Panc1 (cell line): ENCODE measurements around the gene CNPY4.

Experiments
- POLR2AphosphoS5 ChIP-seq: IDR thresholded peaks from 2 replicates; pipeline ENCODE4 v1.6.1; 2012; ENCODE audit warnings: mild to moderate bottlenecking, low read depth, low read length, moderate library complexity
- SIN3A ChIP-seq: IDR thresholded peaks from 2 replicates; pipeline ENCODE4 v1.6.1; 2012; ENCODE audit warnings: low read depth, mild to moderate bottlenecking, low read length, moderate library complexity, borderline replicate concordance; ENCODE audit not compliant: insufficient read depth
- TCF7L2 ChIP-seq: IDR thresholded peaks from 2 replicates; pipeline ENCODE4 v1.6.1; 2011; ENCODE audit warnings: mild to moderate bottlenecking, low read depth, low read length, inconsistent platforms
- TF ChIP-seq, protein P1 (sequence below): fragments of 450-650 bp; IDR thresholded peaks from 2 replicates; pipeline ENCODE4 v1.5.1; 2017; ENCODE audit warnings: mild to moderate bottlenecking
- TF ChIP-seq, protein P2 (sequence below), 2 experiments: IDR thresholded peaks; 2 replicates each; pipeline ENCODE4 v1.6.1; 2011 to 2012; ENCODE audit warnings: low read depth in 2 of 2, control low read depth in 1 of 2, low read length in 1 of 2, mild to moderate bottlenecking in 1 of 2, moderate library complexity in 1 of 2; ENCODE audit not compliant: insufficient read depth in 1 of 2

DNA sequence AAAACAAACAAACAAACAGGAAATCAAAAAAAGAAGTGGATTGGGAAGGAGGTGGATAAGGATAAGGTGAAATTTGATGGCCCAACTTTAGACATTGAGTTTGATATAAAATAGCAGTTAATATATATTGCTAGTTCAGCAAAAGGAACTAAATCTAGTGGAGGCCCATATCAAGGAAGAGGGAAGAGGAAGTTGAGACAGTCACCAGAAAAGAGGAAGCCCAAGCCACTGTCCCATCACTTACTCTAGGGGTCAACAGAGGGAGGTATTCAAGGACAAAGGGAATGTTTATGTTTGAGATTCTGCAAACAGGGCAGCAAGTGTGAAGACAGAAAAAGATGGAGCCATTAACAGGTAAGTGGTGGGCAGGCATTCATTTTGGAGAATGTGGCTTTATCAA, 33.0 kb downstream of the CNPY4 start:
- TF ChIP-seq, protein P1, sequence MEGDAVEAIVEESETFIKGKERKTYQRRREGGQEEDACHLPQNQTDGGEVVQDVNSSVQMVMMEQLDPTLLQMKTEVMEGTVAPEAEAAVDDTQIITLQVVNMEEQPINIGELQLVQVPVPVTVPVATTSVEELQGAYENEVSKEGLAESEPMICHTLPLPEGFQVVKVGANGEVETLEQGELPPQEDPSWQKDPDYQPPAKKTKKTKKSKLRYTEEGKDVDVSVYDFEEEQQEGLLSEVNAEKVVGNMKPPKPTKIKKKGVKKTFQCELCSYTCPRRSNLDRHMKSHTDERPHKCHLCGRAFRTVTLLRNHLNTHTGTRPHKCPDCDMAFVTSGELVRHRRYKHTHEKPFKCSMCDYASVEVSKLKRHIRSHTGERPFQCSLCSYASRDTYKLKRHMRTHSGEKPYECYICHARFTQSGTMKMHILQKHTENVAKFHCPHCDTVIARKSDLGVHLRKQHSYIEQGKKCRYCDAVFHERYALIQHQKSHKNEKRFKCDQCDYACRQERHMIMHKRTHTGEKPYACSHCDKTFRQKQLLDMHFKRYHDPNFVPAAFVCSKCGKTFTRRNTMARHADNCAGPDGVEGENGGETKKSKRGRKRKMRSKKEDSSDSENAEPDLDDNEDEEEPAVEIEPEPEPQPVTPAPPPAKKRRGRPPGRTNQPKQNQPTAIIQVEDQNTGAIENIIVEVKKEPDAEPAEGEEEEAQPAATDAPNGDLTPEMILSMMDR = no peak
- TF ChIP-seq, protein P2, sequence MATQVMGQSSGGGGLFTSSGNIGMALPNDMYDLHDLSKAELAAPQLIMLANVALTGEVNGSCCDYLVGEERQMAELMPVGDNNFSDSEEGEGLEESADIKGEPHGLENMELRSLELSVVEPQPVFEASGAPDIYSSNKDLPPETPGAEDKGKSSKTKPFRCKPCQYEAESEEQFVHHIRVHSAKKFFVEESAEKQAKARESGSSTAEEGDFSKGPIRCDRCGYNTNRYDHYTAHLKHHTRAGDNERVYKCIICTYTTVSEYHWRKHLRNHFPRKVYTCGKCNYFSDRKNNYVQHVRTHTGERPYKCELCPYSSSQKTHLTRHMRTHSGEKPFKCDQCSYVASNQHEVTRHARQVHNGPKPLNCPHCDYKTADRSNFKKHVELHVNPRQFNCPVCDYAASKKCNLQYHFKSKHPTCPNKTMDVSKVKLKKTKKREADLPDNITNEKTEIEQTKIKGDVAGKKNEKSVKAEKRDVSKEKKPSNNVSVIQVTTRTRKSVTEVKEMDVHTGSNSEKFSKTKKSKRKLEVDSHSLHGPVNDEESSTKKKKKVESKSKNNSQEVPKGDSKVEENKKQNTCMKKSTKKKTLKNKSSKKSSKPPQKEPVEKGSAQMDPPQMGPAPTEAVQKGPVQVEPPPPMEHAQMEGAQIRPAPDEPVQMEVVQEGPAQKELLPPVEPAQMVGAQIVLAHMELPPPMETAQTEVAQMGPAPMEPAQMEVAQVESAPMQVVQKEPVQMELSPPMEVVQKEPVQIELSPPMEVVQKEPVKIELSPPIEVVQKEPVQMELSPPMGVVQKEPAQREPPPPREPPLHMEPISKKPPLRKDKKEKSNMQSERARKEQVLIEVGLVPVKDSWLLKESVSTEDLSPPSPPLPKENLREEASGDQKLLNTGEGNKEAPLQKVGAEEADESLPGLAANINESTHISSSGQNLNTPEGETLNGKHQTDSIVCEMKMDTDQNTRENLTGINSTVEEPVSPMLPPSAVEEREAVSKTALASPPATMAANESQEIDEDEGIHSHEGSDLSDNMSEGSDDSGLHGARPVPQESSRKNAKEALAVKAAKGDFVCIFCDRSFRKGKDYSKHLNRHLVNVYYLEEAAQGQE (IDR thresholded peaks at IDR 0.05; ENCODE audit: insufficient read depth in 1 of 2, low read depth in 2 of 2, low read length in 1 of 2) = no peak
- no peak for TF ChIP-seq SIN3A
- no peak for TF ChIP-seq POLR2AphosphoS5
- no peak for TF ChIP-seq TCF7L2
